ENCODE data around the gene PSMB11. TPM values are rescaled to one million over a fixed set of nuclear protein-coding genes. Genes with fewer than 3 reads are reported as not detected.

The PSMB11 gene
- total RNA-seq, 1 donor from 2014 or later: not detected

- no peak overlapping the region for H3K4me3 ChIP-seq (ENCODE audit: low read length in 3 of 3)
- H3K9ac ChIP-seq (ENCODE audit: low read depth in 1 of 3, low read length in 3 of 3): no peak overlapping the region
- no peaks in the 10 kb centered on the region for H3K27me3 ChIP-seq (ENCODE audit: control insufficient read depth in 3 of 3, insufficient read depth in 3 of 3, low read length in 3 of 3)
- H3K9me3 ChIP-seq (ENCODE audit: control insufficient read depth in 3 of 3, low read length in 3 of 3): no peaks in the 10 kb centered on the region
- no peak overlapping the region for H3K27ac ChIP-seq (ENCODE audit: low read depth, low read length)
- H3K36me3 ChIP-seq (ENCODE audit: control insufficient read depth in 3 of 3, insufficient read depth in 3 of 3, low read length in 3 of 3): no peaks in the 10 kb centered on the region
- H3K4me1 ChIP-seq (ENCODE audit: control insufficient read depth in 3 of 3, insufficient read depth in 3 of 3, low read length in 3 of 3): peaks cover 0 to 9% (median 3%) of the 10 kb centered on the region in 3 donors
Measured at GRCh38 chr14:23043145-23043544, 1.1 kb downstream of the PSMB11 start.

- Histone ChIP-seq H3K4me3 (ENCODE audit: low read length in 3 of 3) (no peak overlapping the region), H3K27me3 (ENCODE audit: control insufficient read depth in 3 of 3, insufficient read depth in 3 of 3, low read length in 3 of 3) (no peaks in the 10 kb centered on the region), H3K36me3 (ENCODE audit: control insufficient read depth in 3 of 3, insufficient read depth in 3 of 3, low read length in 3 of 3) (no peaks in the 10 kb centered on the region), H3K9me3 (ENCODE audit: control insufficient read depth in 3 of 3, low read length in 3 of 3) (no peaks in the 10 kb centered on the region), H3K9ac (ENCODE audit: low read depth in 1 of 3, low read length in 3 of 3) (peak overlapping the region in 1 of 3 donors; percentile 33), H3K27ac (ENCODE audit: low read depth, low read length) (no peak overlapping the region), H3K4me1 (ENCODE audit: control insufficient read depth in 3 of 3, insufficient read depth in 3 of 3, low read length in 3 of 3) (peaks cover 0 to 9% (median 3%) of the 10 kb centered on the region in 3 donors)
Measured at GRCh38 chr14:23043754-23044153, 1.7 kb downstream of the PSMB11 start.

- H3K9ac ChIP-seq (ENCODE audit: low read depth in 1 of 3, low read length in 3 of 3): no peak overlapping the region
- H3K9me3 ChIP-seq (ENCODE audit: control insufficient read depth in 3 of 3, low read length in 3 of 3): no peaks in the 10 kb centered on the region
- no peak overlapping the region for H3K4me3 ChIP-seq (ENCODE audit: low read length in 3 of 3)
- no peak overlapping the region for H3K27ac ChIP-seq (ENCODE audit: low read depth, low read length)
- H3K27me3 ChIP-seq (ENCODE audit: control insufficient read depth in 3 of 3, insufficient read depth in 3 of 3, low read length in 3 of 3): no peaks in the 10 kb centered on the region
- H3K4me1 ChIP-seq (ENCODE audit: control insufficient read depth in 3 of 3, insufficient read depth in 3 of 3, low read length in 3 of 3): peaks cover 0 to 9% (median 3%) of the 10 kb centered on the region in 3 donors
- no peaks in the 10 kb centered on the region for H3K36me3 ChIP-seq (ENCODE audit: control insufficient read depth in 3 of 3, insufficient read depth in 3 of 3, low read length in 3 of 3)
Measured at GRCh38 chr14:23044840-23045239, 2.8 kb downstream of the PSMB11 start.

- Histone ChIP-seq H3K4me3 (ENCODE audit: low read length in 3 of 3) (no peak overlapping the region), H3K4me1 (ENCODE audit: control insufficient read depth in 3 of 3, insufficient read depth in 3 of 3, low read length in 3 of 3) (peaks cover 0 to 9% (median 3%) of the 10 kb centered on the region in 3 donors), H3K9ac (ENCODE audit: low read depth in 1 of 3, low read length in 3 of 3) (no peak overlapping the region), H3K27me3 (ENCODE audit: control insufficient read depth in 3 of 3, insufficient read depth in 3 of 3, low read length in 3 of 3) (no peaks in the 10 kb centered on the region), H3K9me3 (ENCODE audit: control insufficient read depth in 3 of 3, low read length in 3 of 3) (no peaks in the 10 kb centered on the region), H3K36me3 (ENCODE audit: control insufficient read depth in 3 of 3, insufficient read depth in 3 of 3, low read length in 3 of 3) (no peaks in the 10 kb centered on the region), H3K27ac (ENCODE audit: low read depth, low read length) (no peak overlapping the region)
Measured at GRCh38 chr14:23045419-23046357, 3.7 kb downstream of the PSMB11 start.

- Histone ChIP-seq H3K27me3 (ENCODE audit: control insufficient read depth in 3 of 3, insufficient read depth in 3 of 3, low read length in 3 of 3) (no peaks in the 10 kb centered on the region), H3K9me3 (ENCODE audit: control insufficient read depth in 3 of 3, low read length in 3 of 3) (no peaks in the 10 kb centered on the region), H3K4me1 (ENCODE audit: control insufficient read depth in 3 of 3, insufficient read depth in 3 of 3, low read length in 3 of 3) (peaks cover 0 to 9% (median 3%) of the 10 kb centered on the region in 3 donors), H3K36me3 (ENCODE audit: control insufficient read depth in 3 of 3, insufficient read depth in 3 of 3, low read length in 3 of 3) (no peaks in the 10 kb centered on the region), H3K4me3 (ENCODE audit: low read length in 3 of 3) (no peak overlapping the region), H3K9ac (ENCODE audit: low read depth in 1 of 3, low read length in 3 of 3) (no peak overlapping the region), H3K27ac (ENCODE audit: low read depth, low read length) (no peak overlapping the region)
Measured at GRCh38 chr14:23047034-23047634, 5.1 kb downstream of the PSMB11 start.

GRCh38 chr14:23047751-23048693, 6.0 kb downstream of the PSMB11 start:
- no peak overlapping the region for H3K4me3 ChIP-seq (ENCODE audit: low read length in 3 of 3)
- H3K9me3 ChIP-seq (ENCODE audit: control insufficient read depth in 3 of 3, low read length in 3 of 3): no peaks in the 10 kb centered on the region
- H3K9ac ChIP-seq (ENCODE audit: low read depth in 1 of 3, low read length in 3 of 3): no peak overlapping the region
- no peaks in the 10 kb centered on the region for H3K27me3 ChIP-seq (ENCODE audit: control insufficient read depth in 3 of 3, insufficient read depth in 3 of 3, low read length in 3 of 3)
- no peak overlapping the region for H3K27ac ChIP-seq (ENCODE audit: low read depth, low read length)
- no peaks in the 10 kb centered on the region for H3K36me3 ChIP-seq (ENCODE audit: control insufficient read depth in 3 of 3, insufficient read depth in 3 of 3, low read length in 3 of 3)
- H3K4me1 ChIP-seq (ENCODE audit: control insufficient read depth in 3 of 3, insufficient read depth in 3 of 3, low read length in 3 of 3): peaks cover 0 to 9% (median 3%) of the 10 kb centered on the region in 3 donors

GRCh38 chr14:23049011-23049410, 7.0 kb downstream of the PSMB11 start:
- H3K9me3 ChIP-seq (ENCODE audit: control insufficient read depth in 3 of 3, low read length in 3 of 3): no peaks in the 10 kb centered on the region
- H3K9ac ChIP-seq (ENCODE audit: low read depth in 1 of 3, low read length in 3 of 3): no peak overlapping the region
- H3K4me3 ChIP-seq (ENCODE audit: low read length in 3 of 3): no peak overlapping the region
- no peaks in the 10 kb centered on the region for H3K36me3 ChIP-seq (ENCODE audit: control insufficient read depth in 3 of 3, insufficient read depth in 3 of 3, low read length in 3 of 3)
- H3K4me1 ChIP-seq (ENCODE audit: control insufficient read depth in 3 of 3, insufficient read depth in 3 of 3, low read length in 3 of 3): peaks cover 0 to 9% (median 3%) of the 10 kb centered on the region in 3 donors
- no peaks in the 10 kb centered on the region for H3K27me3 ChIP-seq (ENCODE audit: control insufficient read depth in 3 of 3, insufficient read depth in 3 of 3, low read length in 3 of 3)
- H3K27ac ChIP-seq (ENCODE audit: low read depth, low read length): no peak overlapping the region

GRCh38 chr14:23051141-23052057, 9.4 kb downstream of the PSMB11 start:
- no peak overlapping the region for H3K27ac ChIP-seq (ENCODE audit: low read depth, low read length)
- H3K9ac ChIP-seq (ENCODE audit: low read depth in 1 of 3, low read length in 3 of 3): no peak overlapping the region
- H3K9me3 ChIP-seq (ENCODE audit: control insufficient read depth in 3 of 3, low read length in 3 of 3): no peaks in the 10 kb centered on the region
- H3K4me3 ChIP-seq (ENCODE audit: low read length in 3 of 3): no peak overlapping the region
- H3K27me3 ChIP-seq (ENCODE audit: control insufficient read depth in 3 of 3, insufficient read depth in 3 of 3, low read length in 3 of 3): no peaks in the 10 kb centered on the region
- no peaks in the 10 kb centered on the region for H3K36me3 ChIP-seq (ENCODE audit: control insufficient read depth in 3 of 3, insufficient read depth in 3 of 3, low read length in 3 of 3)
- peaks cover 2 to 9% (median 3%) of the 10 kb centered on the region in 3 donors for H3K4me1 ChIP-seq (ENCODE audit: control insufficient read depth in 3 of 3, insufficient read depth in 3 of 3, low read length in 3 of 3)

GRCh38 chr14:23052182-23052623, 10.2 kb downstream of the PSMB11 start:
- Histone ChIP-seq H3K27me3 (ENCODE audit: control insufficient read depth in 3 of 3, insufficient read depth in 3 of 3, low read length in 3 of 3) (no peaks in the 10 kb centered on the region), H3K4me3 (ENCODE audit: low read length in 3 of 3) (no peak overlapping the region), H3K27ac (ENCODE audit: low read depth, low read length) (no peak overlapping the region), H3K36me3 (ENCODE audit: control insufficient read depth in 3 of 3, insufficient read depth in 3 of 3, low read length in 3 of 3) (no peaks in the 10 kb centered on the region), H3K9ac (ENCODE audit: low read depth in 1 of 3, low read length in 3 of 3) (peak overlapping the region in 1 of 3 donors; percentile 33), H3K4me1 (ENCODE audit: control insufficient read depth in 3 of 3, insufficient read depth in 3 of 3, low read length in 3 of 3) (peaks cover 8 to 15% (median 10%) of the 10 kb centered on the region in 3 donors), H3K9me3 (ENCODE audit: control insufficient read depth in 3 of 3, low read length in 3 of 3) (no peaks in the 10 kb centered on the region)

Data from skeletal muscle tissue (tissue), 4 donors.